GM21825 (cell line): Measurements from ENCODE around the gene CALHM4.

ENCODE experiments used
- ATAC-seq: cut with Tn5 transposase; IDR thresholded peaks from one replicate; pipeline ENCODE4 v1.9.1; 2021; ENCODE audit warnings: mild to moderate bottlenecking, moderate library complexity; ENCODE audit not compliant: unreplicated experiment

CALHM4 gene

DNA sequence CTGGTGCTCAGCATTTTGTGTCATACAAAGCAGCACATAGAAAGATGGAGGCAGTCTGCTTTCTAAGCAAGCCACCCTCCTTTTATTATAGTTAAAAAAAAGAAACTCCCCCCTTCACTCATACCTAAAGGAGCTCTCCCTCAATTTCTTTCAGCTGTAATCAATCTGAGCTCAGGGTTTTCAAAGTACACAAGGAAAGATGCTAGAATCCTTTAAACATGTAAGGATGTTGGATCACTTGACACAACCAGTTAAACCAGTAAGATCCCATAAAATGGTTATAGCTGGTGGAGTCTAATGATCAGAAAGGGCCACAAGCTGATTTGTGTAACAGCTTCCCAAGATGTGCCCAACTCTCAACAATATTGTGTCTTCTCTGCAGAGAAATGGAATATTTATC is at the start of gene CALHM4:
CALHM4 (plus strand) TSS at position 301 of the 400 bp plus-strand sequence; CDS start at position 344, 43 bp downstream.
- no peak for ATAC-seq

DNA sequence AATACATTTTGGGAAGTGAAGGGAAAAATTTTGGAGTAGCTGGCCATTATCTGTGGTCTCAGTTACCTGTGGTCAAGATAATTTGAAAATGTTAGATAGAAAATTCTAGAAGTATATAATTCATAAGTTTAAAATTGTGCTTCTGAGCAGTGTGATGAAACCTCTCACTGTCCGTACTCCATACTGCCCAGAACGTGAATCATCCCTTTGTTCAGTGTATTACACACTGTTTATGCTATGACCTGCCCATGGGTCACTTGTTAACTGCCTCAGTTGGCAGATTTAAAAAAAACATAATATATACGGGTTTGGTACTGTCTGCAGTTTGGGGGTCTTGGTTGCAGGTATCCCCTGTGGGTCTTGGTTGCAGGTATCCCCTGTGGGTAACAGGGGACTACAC is 46.2 kb upstream of the CALHM4 start:
- no peak for ATAC-seq

- no peak for ATAC-seq
These were observed 45.0 kb upstream of the CALHM4 start for GRCh38 chr6:116508527-116508926.

DNA sequence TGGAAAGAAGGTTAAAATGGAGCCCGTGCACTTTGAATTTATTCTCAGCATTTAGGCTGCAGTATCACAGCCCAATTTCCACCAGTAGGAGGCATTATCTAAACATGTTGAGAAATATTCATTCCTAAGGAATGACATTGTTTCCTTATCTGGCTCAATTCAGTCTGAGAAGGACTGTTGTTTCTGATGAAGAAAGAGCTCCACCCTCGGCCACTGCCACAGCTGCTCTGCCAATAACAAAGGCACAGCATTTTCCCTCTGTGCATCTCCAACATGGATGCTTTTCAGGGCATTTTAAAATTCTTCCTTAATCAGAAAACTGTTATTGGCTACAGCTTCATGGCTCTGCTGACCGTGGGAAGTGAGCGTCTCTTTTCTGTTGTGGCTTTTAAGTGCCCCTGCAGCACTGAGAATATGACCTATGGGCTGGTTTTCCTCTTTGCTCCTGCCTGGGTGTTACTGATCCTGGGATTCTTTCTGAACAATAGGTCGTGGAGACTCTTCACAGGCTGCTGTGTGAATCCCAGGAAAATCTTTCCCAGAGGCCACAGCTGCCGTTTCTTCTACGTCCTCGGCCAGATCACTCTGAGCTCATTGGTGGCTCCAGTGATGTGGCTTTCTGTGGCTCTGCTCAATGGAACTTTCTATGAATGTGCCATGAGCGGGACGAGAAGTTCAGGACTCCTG is 42.0 kb upstream of the CALHM4 start, which contains the start of gene CALHM5:
CALHM5 (plus strand) TSS at position 216 of the 687 bp plus-strand sequence; CDS start at position 274, 58 bp downstream.
- ATAC-seq, result no peak

GRCh38 chr6:116512111-116512559 is 41.4 kb upstream of the CALHM4 start:
- ATAC-seq, result peak; percentile 85

GRCh38 chr6:116512734-116513133 is 40.8 kb upstream of the CALHM4 start:
- no peak for ATAC-seq

DNA sequence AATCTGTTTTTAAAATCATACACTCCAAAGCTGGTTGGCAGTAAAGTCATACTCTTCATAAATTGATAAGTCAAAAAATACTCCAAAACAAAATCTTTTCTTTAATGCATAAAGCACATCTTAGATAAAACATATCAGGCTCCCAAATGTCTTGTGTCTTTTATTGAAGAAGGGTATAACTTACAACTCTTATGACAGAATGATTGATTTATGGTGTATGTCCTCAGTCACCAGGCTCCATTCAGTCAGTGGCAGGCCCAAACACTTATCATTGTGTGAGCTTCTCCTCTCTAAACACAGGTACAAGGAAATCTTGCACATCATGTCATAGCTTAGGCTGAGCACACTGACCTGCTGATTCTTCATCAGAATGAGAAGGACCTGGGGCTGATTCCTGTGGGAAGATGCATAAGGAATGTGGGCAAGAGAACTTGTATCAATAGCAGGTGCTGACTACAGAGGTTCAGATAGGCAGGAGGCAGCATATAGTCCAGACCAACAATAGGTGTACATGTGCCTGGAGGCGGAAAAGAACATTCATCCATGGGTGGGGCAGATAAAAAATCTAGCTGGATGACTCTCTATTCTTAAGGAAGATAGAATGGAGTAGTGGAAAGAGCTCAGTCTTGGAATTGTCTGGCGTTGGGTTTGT is 40.2 kb upstream of the CALHM4 start:
- ATAC-seq, result no peak

GRCh38 chr6:116514111-116514510 is 39.4 kb upstream of the CALHM4 start:
- ATAC-seq, result no peak

DNA sequence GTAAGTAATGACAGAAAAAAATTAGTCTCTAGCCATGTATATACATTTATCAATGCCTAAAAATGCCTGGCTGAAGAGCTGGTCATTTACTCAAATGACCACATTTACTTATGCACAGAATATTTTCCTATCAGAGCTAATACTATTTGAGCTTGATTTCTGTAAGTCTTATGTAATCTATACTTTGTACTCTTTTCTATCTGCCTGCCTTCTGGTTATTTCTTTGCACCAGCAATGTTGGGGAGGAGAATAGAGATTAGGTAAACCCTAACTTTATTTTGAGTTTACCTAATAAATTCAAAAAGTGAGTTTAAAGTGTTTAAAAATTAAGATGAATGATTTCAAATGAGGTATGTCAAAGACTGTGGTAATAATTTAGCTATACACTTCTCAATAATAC is 38.4 kb upstream of the CALHM4 start:
- ATAC-seq, result no peak

DNA sequence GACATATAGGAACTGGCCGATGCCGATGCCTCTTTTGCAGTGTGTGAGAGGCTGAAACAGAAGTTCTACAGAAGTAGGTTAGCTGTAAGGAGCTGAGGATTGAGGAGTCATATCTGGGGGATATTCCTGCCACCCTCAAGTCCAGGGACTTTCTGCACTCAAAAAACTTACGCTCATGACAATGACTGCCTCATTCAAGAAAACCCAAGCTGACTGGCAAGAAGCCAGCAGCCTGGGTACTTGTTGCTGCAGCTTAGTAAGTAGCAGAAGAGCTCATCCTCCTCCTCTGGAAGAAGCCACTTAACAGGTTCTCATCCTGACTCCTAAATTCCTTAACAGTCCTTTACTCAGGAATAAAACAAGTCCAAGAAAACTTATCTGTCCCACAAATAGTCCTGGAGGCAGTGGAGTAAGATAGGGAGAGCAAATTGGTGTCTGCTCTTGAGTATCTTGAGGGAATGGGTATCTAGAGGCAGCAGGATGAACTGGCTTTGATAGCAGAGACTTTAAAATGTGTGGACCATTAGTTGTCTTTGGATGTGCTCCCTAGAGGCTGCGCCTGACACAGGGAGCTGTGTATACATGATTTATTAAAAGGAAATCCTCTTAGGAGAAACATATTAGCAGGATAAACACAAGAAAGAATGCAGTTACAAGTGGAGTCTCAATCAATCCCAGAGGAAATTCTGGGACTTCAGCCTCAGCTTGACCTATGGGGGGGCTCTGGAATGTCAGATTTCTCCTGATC is 34.8 kb upstream of the CALHM4 start:
- no peak for ATAC-seq

DNA sequence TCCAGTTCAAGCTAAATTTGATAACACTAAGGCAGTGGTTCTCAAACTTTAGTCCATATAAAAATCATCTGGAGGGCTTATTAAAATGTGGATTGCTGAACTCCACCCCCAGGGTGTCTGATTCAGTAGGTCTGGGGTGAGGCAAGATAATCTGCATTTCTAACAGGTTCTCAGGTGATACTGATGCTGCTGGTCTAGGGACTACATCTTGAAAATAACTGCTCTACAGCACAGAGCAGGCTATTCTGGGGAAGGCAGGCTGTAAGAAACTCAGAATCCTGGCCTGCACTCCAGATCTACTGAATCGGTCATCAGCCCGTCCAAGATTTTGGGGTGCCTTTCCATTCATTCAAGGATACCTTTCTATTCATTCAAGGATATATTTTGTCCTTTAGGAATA is 30.7 kb upstream of the CALHM4 start:
- no peak for ATAC-seq

- no peak for ATAC-seq
These were observed 29.3 kb upstream of the CALHM4 start for GRCh38 chr6:116524236-116524635.

GRCh38 chr6:116528133-116528532 is 25.4 kb upstream of the CALHM4 start:
- no peak for ATAC-seq

- ATAC-seq, result no peak
These were observed 24.8 kb upstream of the CALHM4 start for GRCh38 chr6:116528780-116529179.

DNA sequence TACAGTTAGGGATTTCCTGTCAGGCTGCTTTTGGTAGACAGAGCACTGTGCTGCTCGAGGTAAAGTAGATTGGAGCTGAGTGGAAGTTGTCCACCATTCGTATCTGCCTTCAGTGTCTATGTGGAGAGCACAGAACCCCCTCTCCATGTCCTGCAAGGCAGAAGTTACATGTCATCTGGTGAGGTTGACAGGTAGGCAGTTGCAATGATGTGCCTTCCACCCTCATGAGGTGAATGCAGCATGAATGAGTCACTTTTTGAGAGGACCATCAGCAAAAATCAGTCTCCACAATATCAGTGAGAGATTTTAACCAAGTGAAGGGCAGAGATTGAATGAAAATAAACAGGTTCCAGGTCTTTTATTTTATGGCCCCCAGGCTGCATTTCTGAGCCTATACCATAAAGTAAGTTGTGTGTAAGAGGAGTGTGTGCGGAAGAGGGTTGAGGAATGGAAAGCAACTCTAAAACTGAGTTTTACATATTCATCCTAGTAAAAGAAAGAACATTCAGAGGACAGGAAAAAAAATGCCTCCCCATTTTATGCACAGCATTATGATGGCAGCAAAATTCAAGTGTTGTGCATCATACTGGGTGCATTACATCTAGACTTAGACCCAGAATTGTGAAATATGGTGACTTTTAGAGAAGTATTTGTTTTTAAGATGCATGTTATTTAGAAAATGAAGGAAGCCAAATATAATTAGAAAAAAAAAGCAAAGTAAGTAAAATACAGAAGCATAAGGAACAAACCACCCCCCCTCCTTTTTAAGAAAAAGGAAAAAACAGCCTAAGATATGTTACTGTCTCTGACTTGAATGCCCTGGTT is 23.9 kb upstream of the CALHM4 start:
- ATAC-seq, result no peak

DNA sequence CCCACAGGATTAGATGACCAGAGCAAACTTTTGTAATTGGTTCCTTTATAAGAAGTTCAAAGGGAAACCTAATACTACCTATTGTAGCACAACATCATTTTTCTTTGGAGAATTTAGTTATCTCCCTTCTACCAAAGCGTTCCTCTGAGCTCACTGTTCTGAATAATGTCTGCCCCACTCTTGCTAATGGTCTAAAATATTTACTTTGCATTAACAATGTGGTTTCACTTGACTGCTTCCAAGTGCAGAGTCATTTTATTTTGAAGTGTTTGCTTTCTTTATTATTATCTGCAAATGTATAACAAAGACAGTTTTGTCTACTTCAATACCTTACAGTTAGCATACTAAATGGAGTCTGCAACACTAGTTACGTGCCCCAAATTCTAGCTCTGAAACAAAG is 23.1 kb upstream of the CALHM4 start:
- no peak for ATAC-seq

DNA sequence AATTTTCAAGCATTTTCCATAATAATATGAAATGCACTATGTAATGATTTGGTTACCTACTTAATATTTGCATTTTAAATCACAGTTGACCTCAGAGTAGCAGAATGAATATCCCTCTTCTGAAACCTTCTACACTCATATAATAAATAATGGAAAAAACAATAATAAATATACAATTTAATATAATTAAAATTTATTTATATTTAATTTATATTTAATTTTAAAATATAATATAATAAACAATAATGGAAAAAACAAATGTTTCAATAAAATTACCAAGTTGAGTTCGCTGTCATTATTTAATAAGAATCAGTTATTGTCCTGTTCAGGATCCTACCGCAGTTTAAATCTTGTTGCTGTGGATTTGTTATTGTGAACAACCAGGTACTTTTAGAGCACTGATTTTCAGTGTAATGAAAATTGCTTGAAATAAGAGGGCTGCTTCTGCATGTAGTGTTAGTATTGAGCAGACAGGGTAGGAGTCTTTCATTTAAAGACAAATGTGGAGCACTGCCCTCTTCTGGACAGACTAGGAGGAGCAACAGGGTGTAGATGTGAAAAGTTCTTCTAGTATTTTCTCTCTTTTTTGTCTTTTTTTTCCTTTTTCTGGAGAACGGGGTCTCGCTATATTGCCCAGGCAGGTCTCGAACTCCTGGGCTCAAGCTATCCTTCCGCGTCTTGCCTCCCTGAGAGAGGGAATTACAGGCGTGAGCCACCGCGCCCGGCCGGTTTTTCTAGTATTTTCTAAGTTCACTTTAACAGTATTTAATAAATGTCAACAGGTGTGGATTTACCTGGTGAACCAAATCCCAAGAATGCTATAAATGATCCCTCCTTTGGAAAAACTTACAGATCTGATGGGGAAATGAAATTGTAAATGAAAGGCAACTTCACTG is 21.6 kb upstream of the CALHM4 start:
- ATAC-seq, result peak; percentile 61

DNA sequence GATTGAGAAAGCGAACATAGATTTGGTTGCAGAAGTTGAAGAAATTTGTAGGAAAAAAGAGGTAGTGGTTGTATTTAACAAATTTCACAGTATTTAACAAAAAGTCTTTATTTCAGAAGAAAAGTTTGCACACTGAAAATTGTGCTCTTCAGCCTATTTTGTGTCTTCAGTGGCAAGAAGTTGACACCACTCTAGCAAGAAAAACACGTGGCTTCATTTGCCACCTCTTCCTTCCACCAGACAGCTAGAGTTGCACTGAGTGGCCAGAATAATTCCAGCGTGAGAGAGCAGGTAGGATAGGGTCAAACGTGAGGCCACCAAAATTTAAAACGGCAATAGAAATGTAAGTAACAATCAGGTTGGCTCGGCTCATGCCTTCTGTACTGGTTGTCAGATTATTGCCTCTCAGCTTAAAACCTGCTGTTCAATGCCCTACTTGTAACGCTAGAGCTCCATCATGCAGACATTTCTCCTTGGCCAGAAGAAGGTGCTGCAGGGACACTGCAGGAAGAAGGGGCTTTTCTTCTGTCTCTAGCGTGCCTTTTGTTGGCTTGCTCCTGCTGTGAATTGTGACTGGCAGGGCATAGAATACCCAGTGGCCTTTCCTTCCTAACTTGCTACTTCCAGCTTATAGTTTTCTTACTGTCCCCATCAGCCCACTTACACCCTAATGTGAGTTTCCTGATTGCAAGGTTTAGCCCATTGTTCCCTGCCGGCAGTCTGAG is 20.2 kb upstream of the CALHM4 start:
- ATAC-seq, result no peak

GRCh38 chr6:116535109-116535508 is 18.4 kb upstream of the CALHM4 start:
- ATAC-seq, result no peak
